ENCODE data around the gene SPTBN1. TPM values are rescaled to one million over a fixed set of nuclear protein-coding genes. Genes with fewer than 3 reads are reported as not detected.
A peak's percentile ranks its signal among the peaks of the same experiment; 100 is the strongest.
"Not testable (repeated sequence)": the region's sequence is repeated elsewhere in the genome, so short reads cannot be mapped to it uniquely, and the experiment has no call there.

SPTBN1 gene
- total RNA-seq, 1 donor from 2014 or later: 391 TPM

GRCh38 chr2:54676656-54677055, 220.5 kb downstream of the SPTBN1 start:
- intact Hi-C loops (cut with DNase I): no loop called here
- ATAC-seq (ENCODE audit: poor library complexity): no peak

GRCh38 chr2:54677476-54678265, 221.5 kb downstream of the SPTBN1 start:
- intact Hi-C loops (cut with DNase I): no loop called here
- DNase-seq: no peak
- ATAC-seq (ENCODE audit: poor library complexity): no peak

More at GRCh38 chr2:54676656-54677055, 220.5 kb downstream of the SPTBN1 start:
- no peak for DNase-seq

GRCh38 chr2:54678719-54679118, 222.6 kb downstream of the SPTBN1 start:
- intact Hi-C loops (cut with DNase I): no loop called here
- DNase-seq (no peak), ATAC-seq (ENCODE audit: poor library complexity) (no peak)

GRCh38 chr2:54680397-54681041, 224.4 kb downstream of the SPTBN1 start:
- intact Hi-C loops (cut with DNase I): no loop called here
- no peak for DNase-seq
- peak; percentile 67 for ATAC-seq (ENCODE audit: poor library complexity)

GRCh38 chr2:54681416-54681815, 225.3 kb downstream of the SPTBN1 start:
- DNase-seq: no peak
- ATAC-seq (ENCODE audit: poor library complexity): no peak
- intact Hi-C loops (cut with DNase I): no loop called here

- intact Hi-C loops (cut with DNase I): no loop called here
- DNase-seq (no peak), ATAC-seq (ENCODE audit: poor library complexity) (no peak)
Measured at GRCh38 chr2:54683596-54683995, 227.5 kb downstream of the SPTBN1 start.

- no peak for DNase-seq
- no peak for ATAC-seq (ENCODE audit: poor library complexity)
- intact Hi-C loops (cut with DNase I): no loop called here
Measured at GRCh38 chr2:54685263-54685775, 229.2 kb downstream of the SPTBN1 start.

- intact Hi-C loops (cut with DNase I): no loop called here
- DNase-seq: no peak
- no peak for ATAC-seq (ENCODE audit: poor library complexity)
Measured at GRCh38 chr2:54687595-54688152, 231.5 kb downstream of the SPTBN1 start.

GRCh38 chr2:54691445-54692135, 235.5 kb downstream of the SPTBN1 start:
- ATAC-seq (ENCODE audit: poor library complexity) (no peak), DNase-seq (no peak)
- intact Hi-C loops (cut with DNase I): no loop called here

- no peak for DNase-seq
- intact Hi-C loops (cut with DNase I): no loop called here
- ATAC-seq (ENCODE audit: poor library complexity): no peak
Measured at GRCh38 chr2:54692556-54692955, 236.4 kb downstream of the SPTBN1 start.

- no peak for ATAC-seq (ENCODE audit: poor library complexity)
- DNase-seq: no peak
- intact Hi-C loops (cut with DNase I): no loop called here
Measured at GRCh38 chr2:54695378-54695777, 239.3 kb downstream of the SPTBN1 start.

GRCh38 chr2:54697934-54698333, 241.8 kb downstream of the SPTBN1 start:
- no peak for DNase-seq
- intact Hi-C loops (cut with DNase I): no loop called here
- no peak for ATAC-seq (ENCODE audit: poor library complexity)

- ATAC-seq (ENCODE audit: poor library complexity); DNase-seq; intact Hi-C loops (cut with DNase I): not testable (repeated sequence)
Measured at GRCh38 chr2:54698926-54699325, 242.8 kb downstream of the SPTBN1 start.

GRCh38 chr2:54699665-54700064, 243.5 kb downstream of the SPTBN1 start:
- no peak for DNase-seq
- intact Hi-C loops (cut with DNase I): loop anchor here (5.0 kb wide), 1 partner anchor 522 kb away; no protein-coding TSS in a partner anchor
- ATAC-seq (ENCODE audit: poor library complexity): no peak

- DNase-seq (no peak), ATAC-seq (ENCODE audit: poor library complexity) (no peak)
- intact Hi-C loops (cut with DNase I): loop anchor here (5.0 kb wide), 1 partner anchor 524 kb away; no protein-coding TSS in a partner anchor
Measured at GRCh38 chr2:54701029-54701428, 244.9 kb downstream of the SPTBN1 start.

- ATAC-seq (ENCODE audit: poor library complexity) (no peak), DNase-seq (no peak)
- intact Hi-C loops (cut with DNase I): loop anchor here (5.0 kb wide), 1 partner anchor 527 kb away; no protein-coding TSS in a partner anchor
Measured at GRCh38 chr2:54704238-54704637, 248.1 kb downstream of the SPTBN1 start.

GRCh38 chr2:54704688-54705605, 248.8 kb downstream of the SPTBN1 start:
- intact Hi-C loops (cut with DNase I): loop anchor here (5.0 kb wide), 2 partner anchors 528 to 598 kb away; no protein-coding TSS in a partner anchor
- no peak for DNase-seq
- ATAC-seq (ENCODE audit: poor library complexity): peak; percentile 69

GRCh38 chr2:54706622-54707021, 250.5 kb downstream of the SPTBN1 start:
- intact Hi-C loops (cut with DNase I): loop anchor here (5.0 kb wide), 1 partner anchor 599 kb away; no protein-coding TSS in a partner anchor
- no peak for DNase-seq

More at GRCh38 chr2:54706622-54707021, 250.5 kb downstream of the SPTBN1 start:
- no peak for ATAC-seq (ENCODE audit: poor library complexity)
